Measurements from ENCODE around the gene PSMG3.
A peak's percentile ranks its signal among the peaks of the same experiment; 100 is the strongest.
"Not testable (repeated sequence)": the region's sequence is repeated elsewhere in the genome, so short reads cannot be mapped to it uniquely, and the experiment has no call there.

Gene PSMG3

DNA sequence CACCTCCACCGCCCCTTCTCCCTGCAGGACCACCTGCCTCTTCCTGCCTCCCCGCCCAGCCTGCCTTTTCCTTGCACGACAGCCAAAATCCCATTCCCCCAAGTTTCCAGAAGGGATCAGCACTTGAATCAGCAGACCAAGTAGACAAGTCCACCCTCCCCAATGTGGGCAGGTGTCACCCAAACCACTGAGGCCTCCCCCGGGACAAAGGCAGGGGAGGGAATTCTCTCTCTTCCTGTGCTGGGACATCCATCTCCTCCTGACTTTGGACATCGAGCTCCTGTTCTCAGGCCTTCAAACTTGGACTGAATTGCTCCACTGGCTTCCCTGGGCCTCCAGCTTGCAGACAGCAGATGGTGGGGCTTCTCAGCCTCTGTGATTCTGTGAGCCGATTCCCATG, 21.6 kb upstream of the PSMG3 start:
- Histone ChIP-seq H3K27ac (peak overlapping the region; percentile 81), H3K4me2 (peak overlapping the region; percentile 93), H3K27me3 (no peaks in the 10 kb centered on the region)

DNA sequence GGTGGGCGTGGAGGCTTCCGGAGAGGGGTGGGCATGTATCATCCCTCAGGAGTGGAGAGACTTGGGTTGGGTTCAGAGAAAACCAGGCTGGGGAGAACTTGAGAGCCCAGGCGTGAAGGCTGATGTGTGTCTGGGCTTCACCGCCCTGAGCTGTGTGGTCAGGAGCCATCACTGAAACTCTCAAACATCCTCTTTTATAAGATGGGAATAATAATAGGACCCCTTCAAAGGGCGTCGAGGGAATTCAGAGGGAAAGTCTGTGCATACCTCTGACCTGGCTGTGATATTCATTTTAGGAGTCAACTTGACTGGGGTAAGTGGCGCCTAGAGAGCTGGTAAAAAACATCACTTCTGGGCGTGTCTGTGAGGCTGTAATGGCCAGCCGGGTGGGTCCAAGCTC, 21.1 kb upstream of the PSMG3 start:
- H3K4me2 ChIP-seq = peak overlapping the region; percentile 93

More for the DNA sequence above, 21.6 kb upstream of the PSMG3 start:
- Histone ChIP-seq H3K9ac (peak overlapping the region; percentile 52), H3K4me3 (peak overlapping the region; percentile 55), H4K20me1 (no peaks in the 10 kb centered on the region), H3K4me1 (peaks cover 72% of the 10 kb centered on the region), H3K9me3 (peaks cover 11% of the 10 kb centered on the region), H3K36me3 (no peaks in the 10 kb centered on the region)
- TF ChIP-seq Cebpa-rat (IDR thresholded peaks at IDR 0.05) = no peak

DNA sequence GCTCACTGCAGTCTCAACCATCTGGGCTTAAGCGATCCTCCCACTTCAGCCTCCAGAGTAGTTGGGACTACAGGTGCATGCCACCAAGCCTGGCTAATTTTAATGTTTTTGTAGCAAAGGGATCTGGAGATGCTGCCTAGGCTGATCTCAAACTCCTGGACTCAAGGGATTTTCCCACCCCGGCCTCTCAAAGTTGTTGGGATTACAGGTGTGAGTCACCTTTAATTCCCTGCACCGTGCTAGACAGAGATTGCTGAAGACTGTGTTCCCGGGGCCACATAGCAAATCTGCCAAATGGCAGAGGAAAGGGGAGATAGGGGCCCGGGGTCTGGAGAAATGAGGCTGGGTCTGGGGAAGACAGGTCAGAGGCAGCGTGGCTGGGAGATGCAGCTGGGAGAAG, 20.6 kb upstream of the PSMG3 start:
- H4K20me1 ChIP-seq = no peaks in the 10 kb centered on the region

More for the DNA sequence above, 21.1 kb upstream of the PSMG3 start:
- no peaks in the 10 kb centered on the region for H3K36me3 ChIP-seq
- peaks cover 11% of the 10 kb centered on the region for H3K9me3 ChIP-seq
- no peaks in the 10 kb centered on the region for H4K20me1 ChIP-seq
- H3K4me3 ChIP-seq = peak overlapping the region; percentile 55
- peak overlapping the region; percentile 81 for H3K27ac ChIP-seq
- peak overlapping the region; percentile 54 for H3K9ac ChIP-seq
- H3K4me1 ChIP-seq = peaks cover 77% of the 10 kb centered on the region
- TF ChIP-seq Cebpa-rat (IDR thresholded peaks at IDR 0.05) = no peak
- no peaks in the 10 kb centered on the region for H3K27me3 ChIP-seq

DNA sequence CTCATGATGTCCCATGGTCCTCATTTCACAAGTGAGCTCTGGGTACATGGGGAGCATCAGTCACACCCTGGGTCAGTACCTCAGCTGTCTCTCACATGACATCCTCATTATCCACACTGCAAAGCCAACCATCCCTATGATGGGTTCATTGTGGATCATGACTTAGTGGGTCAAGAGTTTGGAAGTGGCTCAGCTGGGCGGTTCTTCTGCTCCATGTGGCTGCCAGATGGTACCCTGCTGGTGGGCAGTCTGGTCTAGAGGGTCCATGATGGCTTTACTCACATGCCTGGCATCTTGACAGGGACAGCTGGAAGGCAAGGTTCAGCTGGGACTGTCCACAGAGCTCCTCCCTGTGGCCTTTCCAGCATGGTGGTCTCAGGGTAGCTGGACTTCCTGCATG, 19.1 kb upstream of the PSMG3 start:
- H4K20me1 ChIP-seq = no peaks in the 10 kb centered on the region
- H3K27me3 ChIP-seq = no peaks in the 10 kb centered on the region

More for the DNA sequence above, 20.6 kb upstream of the PSMG3 start:
- peak overlapping the region; percentile 81 for H3K27ac ChIP-seq
- peak overlapping the region; percentile 54; the same call in 1 of the 2 replicates for H3K9ac ChIP-seq
- no peaks in the 10 kb centered on the region for H3K27me3 ChIP-seq
- no peak for TF ChIP-seq Cebpa-rat (IDR thresholded peaks at IDR 0.05)
- H3K9me3 ChIP-seq = peaks cover 11% of the 10 kb centered on the region
- H3K4me2 ChIP-seq = peak overlapping the region; percentile 93
- H3K36me3 ChIP-seq = no peaks in the 10 kb centered on the region
- 0 out of 2 replicates have a peak overlapping the region, but pooled peaks have one; percentile 55 for H3K4me3 ChIP-seq
- H3K4me1 ChIP-seq = peaks cover 82% of the 10 kb centered on the region

DNA sequence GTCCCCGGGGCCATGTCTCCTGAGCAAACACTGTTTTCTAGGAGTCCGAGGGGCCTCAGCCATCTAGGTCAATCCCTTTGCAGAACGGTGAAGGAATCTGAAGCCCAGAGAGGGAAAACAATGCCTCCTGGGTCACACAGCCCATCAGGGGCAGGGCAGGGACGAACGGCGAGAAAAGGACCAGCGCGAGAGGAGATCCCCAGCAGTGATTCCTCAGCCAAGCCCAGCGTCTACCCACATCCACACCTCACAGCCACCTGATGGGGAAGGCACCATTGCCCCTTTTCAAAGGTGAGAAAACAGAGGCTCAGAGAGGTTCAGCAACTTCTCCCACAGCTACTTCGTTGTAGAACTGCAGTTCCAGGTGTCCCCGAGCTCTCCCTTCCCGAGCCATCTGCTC, 17.9 kb upstream of the PSMG3 start:
- Histone ChIP-seq H3K27ac (no peak overlapping the region), H3K36me3 (no peaks in the 10 kb centered on the region), H3K9me3 (peaks cover 11% of the 10 kb centered on the region), H3K27me3 (no peaks in the 10 kb centered on the region), H3K4me3 (no peak overlapping the region), H4K20me1 (no peaks in the 10 kb centered on the region), H3K4me1 (peaks cover 95% of the 10 kb centered on the region), H3K9ac (no peak overlapping the region), H3K4me2 (peak overlapping the region; percentile 93)
- TF ChIP-seq Cebpa-rat (IDR thresholded peaks at IDR 0.05) = no peak

More for the DNA sequence above, 19.1 kb upstream of the PSMG3 start:
- peak overlapping the region; percentile 93 for H3K4me2 ChIP-seq
- H3K9me3 ChIP-seq = peaks cover 11% of the 10 kb centered on the region
- no peaks in the 10 kb centered on the region for H3K36me3 ChIP-seq
- H3K4me1 ChIP-seq = peaks cover 97% of the 10 kb centered on the region
- TF ChIP-seq Cebpa-rat (IDR thresholded peaks at IDR 0.05) = no peak
- no peak overlapping the region for H3K27ac ChIP-seq
- no peak overlapping the region for H3K9ac ChIP-seq
- H3K4me3 ChIP-seq = no peak overlapping the region

DNA sequence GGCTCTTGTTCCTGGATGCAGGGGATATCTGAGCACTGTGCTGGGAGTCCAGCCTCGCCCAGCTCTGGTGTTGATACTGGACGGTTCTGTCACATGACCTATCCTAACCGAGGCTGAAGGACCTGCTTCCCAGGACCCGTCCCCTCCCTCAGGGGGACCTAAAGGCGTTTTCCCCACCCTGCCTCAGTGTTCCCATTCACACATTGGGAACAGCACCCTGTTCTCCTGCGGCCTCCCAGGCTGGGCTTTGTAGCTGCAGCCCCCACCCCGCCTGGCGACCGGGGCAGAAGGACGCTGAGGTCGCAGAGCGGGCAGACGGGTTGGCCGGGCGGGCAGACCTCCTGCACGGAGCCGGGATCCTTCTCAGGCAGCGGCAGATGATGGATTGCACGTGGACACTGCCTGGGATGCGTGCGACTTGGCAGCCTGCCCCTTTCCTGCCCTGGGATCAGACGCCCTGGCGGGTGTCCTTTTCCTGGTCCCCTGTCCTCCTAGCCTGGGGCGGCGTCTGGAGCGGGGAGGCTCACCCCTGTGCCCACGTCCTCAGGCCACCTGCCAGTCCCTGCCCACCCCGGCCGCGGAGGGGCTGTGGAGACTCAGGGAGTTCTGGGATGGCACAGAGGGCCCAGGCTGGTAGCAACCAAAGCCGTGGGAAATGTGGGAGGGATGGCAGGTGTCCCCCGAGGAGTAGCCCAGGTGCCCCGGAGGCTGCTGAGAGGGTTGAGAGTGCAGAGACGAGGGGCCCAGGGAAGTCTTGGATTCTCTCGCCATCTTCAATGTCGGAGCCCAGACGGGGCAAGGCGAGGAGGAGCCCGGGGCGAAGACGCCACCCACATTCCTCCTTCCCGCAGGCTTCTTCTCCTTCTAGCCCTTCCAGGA, 17.2 kb upstream of the PSMG3 start:
- Histone ChIP-seq H3K36me3 (no peaks in the 10 kb centered on the region), H4K20me1 (no peaks in the 10 kb centered on the region), H3K27ac (peak overlapping the region; percentile 80; the same call in 1 of the 2 replicates), H3K9me3 (peaks cover 11% of the 10 kb centered on the region), H3K27me3 (no peaks in the 10 kb centered on the region), H3K4me3 (peak overlapping the region; percentile 44; the same call in 1 of the 2 replicates), H3K9ac (peak overlapping the region; percentile 56), H3K4me2 (peak overlapping the region; percentile 93), H3K4me1 (peaks cover 92% of the 10 kb centered on the region)
- TF ChIP-seq Cebpa-rat (IDR thresholded peaks at IDR 0.05) = no peak

DNA sequence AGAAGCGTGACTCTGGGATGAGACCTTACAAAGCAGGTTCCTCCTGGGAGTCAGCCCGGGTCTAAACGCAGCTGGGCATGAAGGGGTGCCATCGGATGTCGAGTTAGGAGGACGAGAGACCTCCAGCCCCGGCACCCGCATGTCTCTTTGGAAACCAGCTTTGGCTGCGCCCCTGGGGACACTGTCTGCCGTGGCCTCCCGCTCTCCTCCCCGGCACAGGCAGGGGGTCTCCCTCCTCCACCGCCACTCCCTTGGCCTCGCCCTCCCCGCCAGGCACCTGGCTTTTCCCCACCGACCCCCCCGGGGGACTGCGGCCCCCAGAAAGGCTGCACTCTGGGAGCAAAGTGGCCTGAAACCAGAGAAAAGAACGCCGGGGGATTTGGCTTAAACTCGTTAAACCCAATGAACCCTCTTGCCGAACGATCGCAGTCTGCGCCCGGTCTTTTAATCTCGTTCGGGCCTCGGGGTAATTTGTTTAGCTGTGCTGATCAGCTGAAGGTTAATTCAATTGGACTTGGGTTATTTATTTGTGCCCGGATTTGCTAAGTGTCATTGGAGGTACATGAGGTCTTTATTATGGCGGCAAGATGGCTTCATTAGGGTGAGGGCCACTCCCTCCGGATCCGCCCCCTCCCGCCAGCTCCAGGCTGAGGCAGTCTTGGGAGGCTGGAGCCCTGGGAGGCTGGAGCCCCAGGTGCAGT, 16.4 kb upstream of the PSMG3 start:
- Histone ChIP-seq H3K4me2 (peak overlapping the region; percentile 93), H3K9ac (peak overlapping the region; percentile 56)

DNA sequence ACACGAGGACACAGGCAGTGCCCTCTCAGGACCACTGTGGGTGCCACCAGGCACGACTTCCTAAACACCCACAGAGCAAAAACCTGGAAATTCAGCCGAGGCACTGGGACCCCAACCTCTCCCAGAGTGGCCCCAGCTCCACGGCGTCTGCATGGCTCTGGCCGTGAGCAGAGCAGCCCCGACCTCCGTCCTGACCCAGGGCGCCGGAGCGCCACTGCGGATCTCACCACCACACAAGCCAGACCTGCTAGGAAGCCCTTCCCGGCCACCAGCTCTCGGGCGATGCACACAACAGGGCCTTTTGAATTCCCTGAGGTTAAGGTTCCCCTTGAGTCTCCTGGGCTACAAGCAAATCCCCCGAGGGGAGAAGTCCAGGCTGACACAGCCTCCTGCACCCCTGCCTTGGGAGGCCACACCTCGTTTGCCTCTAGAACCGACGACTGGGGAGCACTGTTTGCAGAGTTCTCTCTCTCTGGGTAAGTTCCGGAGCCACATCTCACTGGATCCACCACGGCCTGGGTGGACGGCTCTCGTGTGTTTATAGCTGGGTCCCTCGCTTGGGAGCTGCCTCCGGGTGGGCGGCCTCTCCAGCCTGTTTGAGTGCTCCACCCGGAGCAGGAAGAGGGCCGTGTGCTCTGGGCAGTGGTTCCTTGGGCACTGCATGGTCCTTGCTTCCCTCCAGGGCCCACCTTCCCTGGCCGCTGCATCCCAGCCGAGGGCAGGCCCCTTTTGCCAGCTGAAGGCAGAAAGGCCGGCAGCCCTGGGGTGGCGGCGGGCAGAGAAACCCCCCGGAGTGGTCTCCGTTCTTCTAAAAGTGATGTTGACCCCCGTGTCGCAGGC, 15.5 kb upstream of the PSMG3 start:
- peaks cover 92% of the 10 kb centered on the region for H3K4me1 ChIP-seq
- no peaks in the 10 kb centered on the region for H4K20me1 ChIP-seq
- peak overlapping the region; percentile 56 for H3K9ac ChIP-seq
- peaks cover 11% of the 10 kb centered on the region for H3K9me3 ChIP-seq
- peak overlapping the region; percentile 93 for H3K4me2 ChIP-seq
- peak overlapping the region; percentile 44 for H3K4me3 ChIP-seq
- no peaks in the 10 kb centered on the region for H3K36me3 ChIP-seq
- TF ChIP-seq Cebpa-rat (IDR thresholded peaks at IDR 0.05) = no peak
- H3K27ac ChIP-seq = peak overlapping the region; percentile 80
- H3K27me3 ChIP-seq = no peaks in the 10 kb centered on the region

More for the DNA sequence above, 16.4 kb upstream of the PSMG3 start:
- Histone ChIP-seq H3K4me1 (peaks cover 92% of the 10 kb centered on the region), H3K36me3 (no peaks in the 10 kb centered on the region), H3K27me3 (no peaks in the 10 kb centered on the region), H3K9me3 (peaks cover 11% of the 10 kb centered on the region), H3K4me3 (peak overlapping the region; percentile 44), H3K27ac (peak overlapping the region; percentile 80), H4K20me1 (no peaks in the 10 kb centered on the region)
- no peak for TF ChIP-seq Cebpa-rat (IDR thresholded peaks at IDR 0.05)

DNA sequence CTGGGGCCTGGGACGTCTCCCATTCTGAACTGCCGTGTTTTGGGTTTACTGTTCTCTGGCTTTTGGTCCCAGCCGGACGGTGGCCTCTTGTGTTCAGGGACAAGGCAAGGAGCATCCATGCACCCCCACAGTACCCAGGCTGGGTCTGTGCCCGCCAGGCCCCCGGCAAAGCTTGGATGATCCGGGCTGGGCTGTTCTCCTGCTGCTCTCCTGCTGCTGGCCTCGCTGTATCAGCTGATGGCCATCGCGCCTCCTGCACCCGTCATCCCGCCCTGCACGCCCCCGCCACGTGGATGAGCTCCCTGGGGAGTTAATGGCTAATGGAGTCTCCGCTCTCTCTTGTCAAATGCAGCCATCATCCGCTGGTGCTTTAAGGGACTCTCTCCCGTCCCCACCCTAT, 14.9 kb upstream of the PSMG3 start:
- H3K27ac ChIP-seq = no peak overlapping the region
- no peaks in the 10 kb centered on the region for H3K27me3 ChIP-seq
- H3K9me3 ChIP-seq = peaks cover 11% of the 10 kb centered on the region
- H4K20me1 ChIP-seq = no peaks in the 10 kb centered on the region
- no peaks in the 10 kb centered on the region for H3K36me3 ChIP-seq
- TF ChIP-seq Cebpa-rat (IDR thresholded peaks at IDR 0.05) = no peak
- no peak overlapping the region for H3K4me3 ChIP-seq
- peaks cover 92% of the 10 kb centered on the region for H3K4me1 ChIP-seq
- peak overlapping the region; percentile 93 for H3K4me2 ChIP-seq
- H3K9ac ChIP-seq = 0 out of 2 replicates have a peak overlapping the region, but pooled peaks have one; percentile 56

DNA sequence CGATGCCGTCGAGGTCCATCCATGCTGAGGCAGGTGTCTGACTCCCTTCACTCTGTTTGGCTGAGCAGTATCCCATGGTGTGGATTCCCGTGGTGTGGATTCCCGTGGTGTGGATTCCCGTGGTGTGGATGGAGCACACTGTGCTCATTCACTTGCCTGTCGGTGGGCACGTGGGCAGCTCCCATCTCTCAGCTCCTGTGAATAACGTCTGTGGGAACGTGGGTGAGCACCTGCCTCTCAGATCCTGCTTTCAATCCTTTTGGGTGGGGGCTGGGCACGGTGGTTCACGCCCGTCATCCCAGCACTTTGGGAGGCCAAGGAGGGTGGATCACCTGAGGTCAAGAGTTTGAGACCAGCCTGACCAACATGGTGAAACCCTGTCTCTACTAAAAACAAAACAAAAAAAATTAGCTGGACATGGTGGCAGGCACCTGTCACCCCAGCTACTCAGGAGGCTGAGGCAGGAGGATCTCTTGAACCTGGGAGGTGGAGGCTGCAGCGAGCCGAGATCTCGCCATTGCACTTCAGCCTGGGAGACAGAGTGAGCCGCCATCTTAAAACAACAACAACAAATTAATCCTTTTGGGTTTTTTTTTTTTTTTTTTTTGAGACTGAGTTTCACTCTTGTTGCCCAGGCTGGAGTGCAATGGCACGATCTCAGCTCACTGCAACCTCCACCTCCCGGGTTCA, 13.6 kb upstream of the PSMG3 start:
- H3K36me3 ChIP-seq, H4K20me1 ChIP-seq, H3K9me3 ChIP-seq, H3K27me3 ChIP-seq, H3K9ac ChIP-seq, H3K4me3 ChIP-seq, H3K27ac ChIP-seq: not testable (repeated sequence)
- H3K4me1 ChIP-seq = peaks cover 89% of the 10 kb centered on the region
- 0 out of 2 replicates have a peak overlapping the region, but pooled peaks have one; percentile 4 for H3K4me2 ChIP-seq

All from BLaER1 (cell line).